ENCODE measurements around the gene FHOD3.

The FHOD3 gene

DNA sequence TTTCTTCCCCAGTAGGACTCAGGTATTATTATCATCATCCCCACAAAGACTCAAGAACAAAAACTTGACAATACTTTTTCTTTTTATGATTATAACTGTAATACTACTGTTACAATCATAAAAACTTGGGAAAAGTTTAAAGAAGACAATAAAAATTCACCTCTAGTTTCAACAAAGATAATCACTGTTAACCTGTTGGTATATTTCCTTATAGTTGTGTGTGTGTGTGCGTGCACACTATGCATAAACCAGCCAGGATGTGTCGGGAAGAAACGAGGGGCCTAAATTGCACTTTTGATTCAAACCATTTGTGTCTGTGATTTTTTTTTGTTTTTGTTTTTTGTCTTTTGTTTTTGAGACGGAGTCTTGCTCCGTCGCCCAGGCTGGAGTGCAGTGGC is 298.3 kb downstream of the FHOD3 start:
- TF ChIP-seq, protein P1, sequence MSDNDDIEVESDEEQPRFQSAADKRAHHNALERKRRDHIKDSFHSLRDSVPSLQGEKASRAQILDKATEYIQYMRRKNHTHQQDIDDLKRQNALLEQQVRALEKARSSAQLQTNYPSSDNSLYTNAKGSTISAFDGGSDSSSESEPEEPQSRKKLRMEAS (IDR thresholded peaks at IDR 0.05; ENCODE audit: low read depth, low read length): no peak
- TF ChIP-seq, protein P2, sequence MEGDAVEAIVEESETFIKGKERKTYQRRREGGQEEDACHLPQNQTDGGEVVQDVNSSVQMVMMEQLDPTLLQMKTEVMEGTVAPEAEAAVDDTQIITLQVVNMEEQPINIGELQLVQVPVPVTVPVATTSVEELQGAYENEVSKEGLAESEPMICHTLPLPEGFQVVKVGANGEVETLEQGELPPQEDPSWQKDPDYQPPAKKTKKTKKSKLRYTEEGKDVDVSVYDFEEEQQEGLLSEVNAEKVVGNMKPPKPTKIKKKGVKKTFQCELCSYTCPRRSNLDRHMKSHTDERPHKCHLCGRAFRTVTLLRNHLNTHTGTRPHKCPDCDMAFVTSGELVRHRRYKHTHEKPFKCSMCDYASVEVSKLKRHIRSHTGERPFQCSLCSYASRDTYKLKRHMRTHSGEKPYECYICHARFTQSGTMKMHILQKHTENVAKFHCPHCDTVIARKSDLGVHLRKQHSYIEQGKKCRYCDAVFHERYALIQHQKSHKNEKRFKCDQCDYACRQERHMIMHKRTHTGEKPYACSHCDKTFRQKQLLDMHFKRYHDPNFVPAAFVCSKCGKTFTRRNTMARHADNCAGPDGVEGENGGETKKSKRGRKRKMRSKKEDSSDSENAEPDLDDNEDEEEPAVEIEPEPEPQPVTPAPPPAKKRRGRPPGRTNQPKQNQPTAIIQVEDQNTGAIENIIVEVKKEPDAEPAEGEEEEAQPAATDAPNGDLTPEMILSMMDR (IDR thresholded peaks at IDR 0.05; ENCODE audit: low read depth, low read length): no peak
- no peak for TF ChIP-seq POLR2A (IDR thresholded peaks at IDR 0.05; ENCODE audit: extremely low read depth, insufficient read length)
- no peak for TF ChIP-seq MYC (IDR thresholded peaks at IDR 0.05; ENCODE audit: low read depth, low read length)
- no peak overlapping the region for H3K4me3 ChIP-seq (ENCODE audit: low read depth, low read length)
- no peak for DNase-seq (ENCODE audit: low read depth)

- no peak overlapping the region for H3K4me3 ChIP-seq (ENCODE audit: low read depth, low read length)
- DNase-seq (ENCODE audit: low read depth): no peak
- TF ChIP-seq POLR2A (IDR thresholded peaks at IDR 0.05; ENCODE audit: extremely low read depth, insufficient read length) (no peak), MYC (IDR thresholded peaks at IDR 0.05; ENCODE audit: low read depth, low read length) (no peak)
- TF ChIP-seq, protein P2 (IDR thresholded peaks at IDR 0.05; ENCODE audit: low read depth, low read length): no peak
- TF ChIP-seq, protein P1 (IDR thresholded peaks at IDR 0.05; ENCODE audit: low read depth, low read length): no peak
These were observed 300.1 kb downstream of the FHOD3 start for GRCh38 chr18:36597636-36598035.

- H3K4me3 ChIP-seq (ENCODE audit: low read depth, low read length): no peak overlapping the region
- TF ChIP-seq MYC (IDR thresholded peaks at IDR 0.05; ENCODE audit: low read depth, low read length) (no peak), POLR2A (IDR thresholded peaks at IDR 0.05; ENCODE audit: extremely low read depth, insufficient read length) (no peak)
- TF ChIP-seq, protein P2 (IDR thresholded peaks at IDR 0.05; ENCODE audit: low read depth, low read length): no peak
- TF ChIP-seq, protein P1 (IDR thresholded peaks at IDR 0.05; ENCODE audit: low read depth, low read length): no peak
- DNase-seq (ENCODE audit: low read depth): no peak
These were observed 303.0 kb downstream of the FHOD3 start for GRCh38 chr18:36600548-36600947.

DNA sequence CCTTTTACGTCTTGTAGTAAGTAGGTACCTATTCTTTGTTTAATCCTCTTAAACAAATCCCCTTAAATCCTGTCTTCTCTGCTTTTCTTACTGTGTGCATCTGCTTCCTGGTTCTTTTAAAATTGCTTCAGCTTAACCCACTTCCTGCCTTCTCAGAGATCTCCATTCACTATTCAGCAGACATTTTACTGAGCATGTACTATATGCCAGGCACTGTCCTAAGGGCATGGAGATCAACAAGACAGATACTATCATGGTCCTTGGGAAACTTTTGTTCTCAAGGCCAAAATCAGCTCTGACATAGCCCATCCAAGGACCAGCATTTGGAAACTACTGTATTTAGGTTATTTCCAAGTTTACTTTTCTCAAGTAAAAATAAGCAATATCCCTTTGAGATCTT is 303.8 kb downstream of the FHOD3 start:
- TF ChIP-seq POLR2A (IDR thresholded peaks at IDR 0.05; ENCODE audit: extremely low read depth, insufficient read length) (no peak), MYC (IDR thresholded peaks at IDR 0.05; ENCODE audit: low read depth, low read length) (no peak)
- TF ChIP-seq, protein P1 (IDR thresholded peaks at IDR 0.05; ENCODE audit: low read depth, low read length): no peak
- TF ChIP-seq, protein P2 (IDR thresholded peaks at IDR 0.05; ENCODE audit: low read depth, low read length): no peak
- DNase-seq (ENCODE audit: low read depth): no peak
- no peak overlapping the region for H3K4me3 ChIP-seq (ENCODE audit: low read depth, low read length)

DNA sequence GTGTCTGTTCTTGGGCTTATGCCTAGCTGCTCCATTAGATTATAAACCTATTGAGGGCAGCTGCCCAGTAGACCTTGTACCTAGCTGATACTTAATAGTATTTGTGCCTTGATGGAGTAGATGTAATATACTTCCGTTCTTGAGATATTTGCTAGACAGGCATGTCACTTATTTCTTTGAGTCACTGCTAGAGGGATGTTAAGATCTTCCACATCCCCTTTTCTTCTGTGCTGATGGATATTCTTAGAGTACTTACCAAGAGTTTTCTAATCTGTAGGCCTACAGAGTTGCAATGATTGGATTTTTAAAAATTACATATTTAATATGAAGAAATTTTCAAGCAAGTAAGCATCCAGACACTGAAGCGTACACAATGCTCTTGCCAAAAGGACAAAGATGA is 304.6 kb downstream of the FHOD3 start:
- no peak for TF ChIP-seq POLR2A (IDR thresholded peaks at IDR 0.05; ENCODE audit: extremely low read depth, insufficient read length)
- TF ChIP-seq, protein P1 (IDR thresholded peaks at IDR 0.05; ENCODE audit: low read depth, low read length): no peak
- TF ChIP-seq, protein P2 (IDR thresholded peaks at IDR 0.05; ENCODE audit: low read depth, low read length): no peak
- TF ChIP-seq MYC (IDR thresholded peaks at IDR 0.05; ENCODE audit: low read depth, low read length): no peak
- H3K4me3 ChIP-seq (ENCODE audit: low read depth, low read length): no peak overlapping the region
- no peak for DNase-seq (ENCODE audit: low read depth)

GRCh38 chr18:36602620-36603019 is 305.1 kb downstream of the FHOD3 start:
- DNase-seq (ENCODE audit: low read depth): no peak
- TF ChIP-seq, protein P2 (IDR thresholded peaks at IDR 0.05; ENCODE audit: low read depth, low read length): no peak
- TF ChIP-seq POLR2A (IDR thresholded peaks at IDR 0.05; ENCODE audit: extremely low read depth, insufficient read length) (no peak), MYC (IDR thresholded peaks at IDR 0.05; ENCODE audit: low read depth, low read length) (no peak)
- TF ChIP-seq, protein P1 (IDR thresholded peaks at IDR 0.05; ENCODE audit: low read depth, low read length): no peak
- no peak overlapping the region for H3K4me3 ChIP-seq (ENCODE audit: low read depth, low read length)
